OCI-LY1 (cell line): ENCODE results near the gene RREB1.
A peak's percentile ranks its signal among the peaks of the same experiment; 100 is the strongest.

Experiments used
- H2AFZ ChIP-seq: fragments of 200-600 bp; sonication (generic), shearing (Covaris generic); 2 replicates; pipeline ENCODE4 v1.6.0; 2014; ENCODE audit warnings: antibody characterized with exemption, mild to moderate bottlenecking, low read length
- H3F3A ChIP-seq: fragments of 200-600 bp; sonication (generic), shearing (Covaris generic); 2 replicates; pipeline ENCODE4 v1.6.0; 2014; ENCODE audit warnings: mild to moderate bottlenecking, antibody characterized with exemption, low read length, moderate library complexity; ENCODE audit not compliant: insufficient read depth
- H3K27ac ChIP-seq: fragments of 200-600 bp; sonication (generic); 2 replicates; pipeline ENCODE4 v1.5.1; 2014; ENCODE audit warnings: low read length, mixed run types, mild to moderate bottlenecking, low read depth; ENCODE audit not compliant: poor library complexity, severe bottlenecking
- H3K27me3 ChIP-seq: fragments of 200-600 bp; sonication (generic); 2 replicates; pipeline ENCODE4 v1.6.0; 2014; ENCODE audit warnings: antibody characterized with exemption, mild to moderate bottlenecking, low read length, moderate library complexity; ENCODE audit not compliant: insufficient read depth
- H3K36me3 ChIP-seq: fragments of 200-600 bp; sonication (generic); 2 replicates; pipeline ENCODE4 v1.6.1; 2014; ENCODE audit warnings: mild to moderate bottlenecking, antibody characterized with exemption, low read length, moderate library complexity, mixed read lengths; ENCODE audit not compliant: insufficient read depth
- H3K4me1 ChIP-seq: fragments of 200-600 bp; sonication (generic); 2 replicates; pipeline ENCODE4 v1.5.1; 2014; ENCODE audit warnings: mild to moderate bottlenecking, low read length, moderate library complexity; ENCODE audit not compliant: insufficient read depth, severe bottlenecking
- H3K4me2 ChIP-seq: fragments of 200-600 bp; sonication (generic), shearing (Covaris generic); 2 replicates; pipeline ENCODE4 v1.6.1; 2014; ENCODE audit warnings: low read length
- H3K4me3 ChIP-seq: fragments of 200-600 bp; sonication (generic); 2 replicates; pipeline ENCODE4 v1.5.1; 2014; ENCODE audit warnings: low read length, low read depth, mild to moderate bottlenecking, mixed read lengths; ENCODE audit not compliant: poor library complexity, severe bottlenecking
- H3K79me2 ChIP-seq: fragments of 200-600 bp; shearing (Covaris generic); 2 replicates; pipeline ENCODE4 v1.6.1; 2016; ENCODE audit warnings: mixed run types, low read length, mixed read lengths; ENCODE audit not compliant: insufficient read depth
- H3K9ac ChIP-seq: fragments of 200-600 bp; sonication (generic), shearing (Covaris generic); 2 replicates; pipeline ENCODE4 v1.6.1; 2014; ENCODE audit warnings: mild to moderate bottlenecking, low read length, mixed read lengths
- H3K9me2 ChIP-seq: fragments of 200-600 bp; sonication (generic), shearing (Covaris generic); 2 replicates; pipeline ENCODE4 v1.6.1; 2014; ENCODE audit warnings: low read depth, mild to moderate bottlenecking, low read length, mixed read lengths
- H3K9me3 ChIP-seq: fragments of 200-600 bp; shearing (Covaris generic); 2 replicates; pipeline ENCODE4 v1.6.1; 2014; ENCODE audit warnings: low read length, mixed read lengths
- H4K20me1 ChIP-seq: fragments of 200-600 bp; sonication (generic), shearing (Covaris generic); 2 replicates; pipeline ENCODE4 v1.6.0; 2016; ENCODE audit warnings: mild to moderate bottlenecking, low read length; ENCODE audit not compliant: insufficient read depth
- EZH2 ChIP-seq: fragments of 200-600 bp; sonication (generic), shearing (Covaris generic); IDR thresholded peaks from 2 replicates; pipeline ENCODE4 v1.8.0; 2017; ENCODE audit warnings: borderline replicate concordance, mixed run types, mild to moderate bottlenecking, antibody characterized with exemption, low read length, moderate library complexity, mixed read lengths
- TF ChIP-seq, protein P1 (sequence below): fragments of 200-600 bp; sonication (generic), shearing (Covaris generic); IDR thresholded peaks from 2 replicates; pipeline ENCODE4 v1.5.1; 2017; ENCODE audit warnings: mild to moderate bottlenecking, antibody characterized with exemption, low read length, moderate library complexity, mixed read lengths

Gene RREB1

DNA sequence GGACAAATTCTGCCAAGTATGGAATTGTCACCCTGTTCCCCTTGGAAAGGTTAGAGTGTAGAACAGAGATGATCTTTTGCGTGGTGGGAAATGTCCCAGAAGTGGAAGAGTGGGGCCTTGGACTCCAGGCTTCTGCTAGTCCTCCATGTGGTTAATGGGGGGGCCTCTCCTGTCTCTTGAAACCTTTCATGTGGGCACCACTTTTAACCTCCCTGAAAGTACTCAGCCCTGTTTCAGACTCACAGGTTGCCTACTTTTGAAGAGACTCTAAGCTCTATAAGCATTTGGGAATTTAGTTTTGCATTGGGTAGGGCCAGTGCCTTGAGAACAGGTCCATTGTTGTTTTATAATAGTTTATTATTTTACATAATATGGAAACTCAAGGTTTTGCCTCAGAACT, 17.5 kb downstream of the RREB1 start:
- H3K79me2 ChIP-seq = 0 out of 2 replicates have a peak, but pooled peaks cover 5% of the 10 kb centered on the region
- no peaks in the 10 kb centered on the region for H3F3A ChIP-seq
- H3K9me3 ChIP-seq = no peaks in the 10 kb centered on the region
- no peak overlapping the region for H3K9ac ChIP-seq
- H3K36me3 ChIP-seq = peaks cover 13% of the 10 kb centered on the region
- no peak overlapping the region for H3K27ac ChIP-seq
- no peak overlapping the region for H3K4me3 ChIP-seq
- peaks cover 24% of the 10 kb centered on the region for H3K4me1 ChIP-seq
- no peak for TF ChIP-seq EZH2
- no peaks in the 10 kb centered on the region for H4K20me1 ChIP-seq
- H3K9me2 ChIP-seq = no peaks in the 10 kb centered on the region
- H2AFZ ChIP-seq = no peak overlapping the region
- no peak overlapping the region for H3K4me2 ChIP-seq
- H3K27me3 ChIP-seq = no peaks in the 10 kb centered on the region

- no peak overlapping the region for H3K4me3 ChIP-seq
- H2AFZ ChIP-seq = no peak overlapping the region
- no peaks in the 10 kb centered on the region for H3K9me2 ChIP-seq
- no peaks in the 10 kb centered on the region for H3K9me3 ChIP-seq
- no peaks in the 10 kb centered on the region for H4K20me1 ChIP-seq
- H3K79me2 ChIP-seq = 0 out of 2 replicates have a peak, but pooled peaks cover 5% of the 10 kb centered on the region
- H3K9ac ChIP-seq = no peak overlapping the region
- no peaks in the 10 kb centered on the region for H3F3A ChIP-seq
- no peak overlapping the region for H3K27ac ChIP-seq
- peaks cover 12% of the 10 kb centered on the region for H3K36me3 ChIP-seq
- no peak overlapping the region for H3K4me2 ChIP-seq
- no peaks in the 10 kb centered on the region for H3K27me3 ChIP-seq
- TF ChIP-seq EZH2 = no peak
- TF ChIP-seq, protein P1, sequence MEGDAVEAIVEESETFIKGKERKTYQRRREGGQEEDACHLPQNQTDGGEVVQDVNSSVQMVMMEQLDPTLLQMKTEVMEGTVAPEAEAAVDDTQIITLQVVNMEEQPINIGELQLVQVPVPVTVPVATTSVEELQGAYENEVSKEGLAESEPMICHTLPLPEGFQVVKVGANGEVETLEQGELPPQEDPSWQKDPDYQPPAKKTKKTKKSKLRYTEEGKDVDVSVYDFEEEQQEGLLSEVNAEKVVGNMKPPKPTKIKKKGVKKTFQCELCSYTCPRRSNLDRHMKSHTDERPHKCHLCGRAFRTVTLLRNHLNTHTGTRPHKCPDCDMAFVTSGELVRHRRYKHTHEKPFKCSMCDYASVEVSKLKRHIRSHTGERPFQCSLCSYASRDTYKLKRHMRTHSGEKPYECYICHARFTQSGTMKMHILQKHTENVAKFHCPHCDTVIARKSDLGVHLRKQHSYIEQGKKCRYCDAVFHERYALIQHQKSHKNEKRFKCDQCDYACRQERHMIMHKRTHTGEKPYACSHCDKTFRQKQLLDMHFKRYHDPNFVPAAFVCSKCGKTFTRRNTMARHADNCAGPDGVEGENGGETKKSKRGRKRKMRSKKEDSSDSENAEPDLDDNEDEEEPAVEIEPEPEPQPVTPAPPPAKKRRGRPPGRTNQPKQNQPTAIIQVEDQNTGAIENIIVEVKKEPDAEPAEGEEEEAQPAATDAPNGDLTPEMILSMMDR = no peak
- peaks cover 24% of the 10 kb centered on the region for H3K4me1 ChIP-seq
These were observed 19.0 kb downstream of the RREB1 start for GRCh38 chr6:7126754-7127153.

GRCh38 chr6:7127680-7128079, 19.9 kb downstream of the RREB1 start:
- Histone ChIP-seq H3K9me2 (no peaks in the 10 kb centered on the region), H3K4me2 (no peak overlapping the region), H4K20me1 (no peaks in the 10 kb centered on the region), H3K79me2 (no peaks in the 10 kb centered on the region), H3K27ac (no peak overlapping the region), H3K4me3 (no peak overlapping the region), H3K27me3 (no peaks in the 10 kb centered on the region), H3K9me3 (no peaks in the 10 kb centered on the region), H2AFZ (no peak overlapping the region), H3K36me3 (peaks cover 4% of the 10 kb centered on the region; the same call in 1 of the 2 replicates), H3K9ac (no peak overlapping the region), H3K4me1 (peaks cover 24% of the 10 kb centered on the region), H3F3A (no peaks in the 10 kb centered on the region)
- TF ChIP-seq EZH2 = no peak
- TF ChIP-seq, protein P1 = no peak

GRCh38 chr6:7129360-7129759, 21.6 kb downstream of the RREB1 start:
- no peak overlapping the region; the same call in 1 of the 2 replicates for H3K4me2 ChIP-seq
- no peak overlapping the region for H3K9ac ChIP-seq
- no peaks in the 10 kb centered on the region for H4K20me1 ChIP-seq
- no peaks in the 10 kb centered on the region for H3K27me3 ChIP-seq
- peak overlapping the region; percentile 5 for H3K27ac ChIP-seq
- H2AFZ ChIP-seq = no peak overlapping the region
- no peaks in the 10 kb centered on the region for H3K9me2 ChIP-seq
- peaks cover 4% of the 10 kb centered on the region; the same call in 1 of the 2 replicates for H3K36me3 ChIP-seq
- TF ChIP-seq EZH2 = no peak
- TF ChIP-seq, protein P1 = no peak
- peaks cover 24% of the 10 kb centered on the region for H3K4me1 ChIP-seq
- no peaks in the 10 kb centered on the region for H3K9me3 ChIP-seq
- H3F3A ChIP-seq = no peaks in the 10 kb centered on the region
- H3K4me3 ChIP-seq = no peak overlapping the region
- no peaks in the 10 kb centered on the region for H3K79me2 ChIP-seq
